Measurements from ENCODE around the gene DPCD. TPM values are rescaled to one million over a fixed set of nuclear protein-coding genes. Genes with fewer than 3 reads are reported as not detected.

Gene DPCD
- total RNA-seq, 1 donor from 2014 or later: 71.1 TPM

DNA sequence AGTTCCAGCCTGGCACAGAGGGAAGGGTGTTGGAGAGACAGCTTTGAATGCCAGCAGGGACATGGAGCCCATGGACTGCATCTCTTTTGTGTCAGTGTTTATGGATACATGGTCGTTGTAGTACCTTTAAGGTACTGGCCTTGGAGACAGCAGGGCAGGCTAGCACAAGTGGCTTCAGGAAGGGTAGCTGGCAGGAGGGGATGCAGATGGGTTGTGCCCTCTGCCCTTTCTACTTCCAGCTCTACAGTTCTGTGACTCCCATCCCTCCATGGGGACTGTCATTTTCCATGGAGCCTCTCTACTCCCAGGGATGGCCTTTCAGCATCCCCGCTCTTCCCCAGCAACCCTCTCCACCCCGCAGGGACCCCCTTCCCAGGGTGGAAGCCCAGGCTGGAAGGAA lies 25.1 kb upstream of the DPCD start:
- Histone ChIP-seq H3K27ac (no peak overlapping the region), H3K9me3 (ENCODE audit: low read depth) (no peaks in the 10 kb centered on the region), H2AFZ (replicated peaks) (no peak overlapping the region), H3K4me3 (no peak overlapping the region), H3K79me2 (ENCODE audit: low read depth) (no peaks in the 10 kb centered on the region), H3K9ac (no peak overlapping the region), H3K36me3 (no peaks in the 10 kb centered on the region), H4K20me1 (ENCODE audit: low read depth) (no peaks in the 10 kb centered on the region), H3K4me2 (no peak overlapping the region), H3K27me3 (peaks cover 35% of the 10 kb centered on the region), H3F3A (ENCODE audit: low read depth) (peaks cover 13% of the 10 kb centered on the region), H3K4me1 (peaks cover 9% of the 10 kb centered on the region)
- H3K27ac Mint-ChIP-seq: no peak overlapping the region
- DNase-seq (ENCODE audit: low spot score): no peak
- H3K4me3 Mint-ChIP-seq: no peak overlapping the region
- H3K9me3 Mint-ChIP-seq: no peaks in the 10 kb centered on the region
- H3K27me3 Mint-ChIP-seq (ENCODE audit: insufficient read depth, low read depth): peaks cover 23% of the 10 kb centered on the region
- peaks cover 6% of the 10 kb centered on the region for H3K4me1 Mint-ChIP-seq
- H3K36me3 Mint-ChIP-seq: no peaks in the 10 kb centered on the region
- TF ChIP-seq, protein P1, sequence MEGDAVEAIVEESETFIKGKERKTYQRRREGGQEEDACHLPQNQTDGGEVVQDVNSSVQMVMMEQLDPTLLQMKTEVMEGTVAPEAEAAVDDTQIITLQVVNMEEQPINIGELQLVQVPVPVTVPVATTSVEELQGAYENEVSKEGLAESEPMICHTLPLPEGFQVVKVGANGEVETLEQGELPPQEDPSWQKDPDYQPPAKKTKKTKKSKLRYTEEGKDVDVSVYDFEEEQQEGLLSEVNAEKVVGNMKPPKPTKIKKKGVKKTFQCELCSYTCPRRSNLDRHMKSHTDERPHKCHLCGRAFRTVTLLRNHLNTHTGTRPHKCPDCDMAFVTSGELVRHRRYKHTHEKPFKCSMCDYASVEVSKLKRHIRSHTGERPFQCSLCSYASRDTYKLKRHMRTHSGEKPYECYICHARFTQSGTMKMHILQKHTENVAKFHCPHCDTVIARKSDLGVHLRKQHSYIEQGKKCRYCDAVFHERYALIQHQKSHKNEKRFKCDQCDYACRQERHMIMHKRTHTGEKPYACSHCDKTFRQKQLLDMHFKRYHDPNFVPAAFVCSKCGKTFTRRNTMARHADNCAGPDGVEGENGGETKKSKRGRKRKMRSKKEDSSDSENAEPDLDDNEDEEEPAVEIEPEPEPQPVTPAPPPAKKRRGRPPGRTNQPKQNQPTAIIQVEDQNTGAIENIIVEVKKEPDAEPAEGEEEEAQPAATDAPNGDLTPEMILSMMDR (IDR thresholded peaks at IDR 0.05): no peak
- no peak for TF ChIP-seq EZH2phosphoT487 (IDR thresholded peaks at IDR 0.05)
- no peak for TF ChIP-seq EZH2 (IDR thresholded peaks at IDR 0.05)

DNA sequence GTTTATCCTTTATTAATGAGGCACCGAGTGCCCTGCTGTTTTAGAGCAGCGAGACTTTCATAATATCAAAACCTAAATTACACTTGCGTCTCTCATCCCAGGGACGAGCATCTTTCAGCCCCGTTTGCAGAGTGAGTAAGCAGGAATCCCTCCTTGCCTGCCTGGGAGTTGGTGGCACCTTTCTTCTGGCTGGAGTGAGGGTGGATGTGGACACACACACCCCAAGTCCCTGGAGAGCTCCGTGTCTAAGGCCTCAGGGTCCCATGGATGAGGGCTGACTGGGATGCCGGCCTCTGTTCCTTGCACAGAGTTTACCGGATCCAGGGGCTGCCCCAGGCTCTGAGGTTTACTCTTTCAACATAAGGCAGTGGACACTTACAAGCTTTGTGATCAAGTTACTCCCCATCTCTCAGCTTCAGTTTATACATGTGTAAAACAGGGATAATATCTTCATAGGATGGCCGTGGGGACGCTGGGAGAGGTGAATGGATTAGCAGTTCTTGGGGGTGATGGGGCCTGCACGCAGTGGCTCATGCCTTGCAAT lies 24.6 kb upstream of the DPCD start:
- Mint-ChIP-seq H3K9me3 (no peaks in the 10 kb centered on the region), H3K36me3 (no peaks in the 10 kb centered on the region), H3K4me1 (peaks cover 6% of the 10 kb centered on the region), H3K4me3 (no peak overlapping the region), H3K27ac (no peak overlapping the region), H3K27me3 (ENCODE audit: insufficient read depth, low read depth) (peaks cover 28% of the 10 kb centered on the region)
- no peaks in the 10 kb centered on the region for H3K36me3 ChIP-seq
- H3K27ac ChIP-seq: no peak overlapping the region
- peaks cover 9% of the 10 kb centered on the region for H3K4me1 ChIP-seq
- peaks cover 41% of the 10 kb centered on the region for H3K27me3 ChIP-seq
- no peaks in the 10 kb centered on the region for H4K20me1 ChIP-seq (ENCODE audit: low read depth)
- no peak overlapping the region for H3K4me3 ChIP-seq
- H3K9me3 ChIP-seq (ENCODE audit: low read depth): no peaks in the 10 kb centered on the region
- H3K4me2 ChIP-seq: no peak overlapping the region
- no peak for DNase-seq (ENCODE audit: low spot score)
- H3K9ac ChIP-seq: no peak overlapping the region
- no peaks in the 10 kb centered on the region for H3K79me2 ChIP-seq (ENCODE audit: low read depth)
- no peak overlapping the region for H2AFZ ChIP-seq (replicated peaks)
- TF ChIP-seq, protein P1 (IDR thresholded peaks at IDR 0.05): no peak
- TF ChIP-seq EZH2 (IDR thresholded peaks at IDR 0.05) (no peak), EZH2phosphoT487 (IDR thresholded peaks at IDR 0.05) (no peak)
- H3F3A ChIP-seq (ENCODE audit: low read depth): peaks cover 17% of the 10 kb centered on the region

DNA sequence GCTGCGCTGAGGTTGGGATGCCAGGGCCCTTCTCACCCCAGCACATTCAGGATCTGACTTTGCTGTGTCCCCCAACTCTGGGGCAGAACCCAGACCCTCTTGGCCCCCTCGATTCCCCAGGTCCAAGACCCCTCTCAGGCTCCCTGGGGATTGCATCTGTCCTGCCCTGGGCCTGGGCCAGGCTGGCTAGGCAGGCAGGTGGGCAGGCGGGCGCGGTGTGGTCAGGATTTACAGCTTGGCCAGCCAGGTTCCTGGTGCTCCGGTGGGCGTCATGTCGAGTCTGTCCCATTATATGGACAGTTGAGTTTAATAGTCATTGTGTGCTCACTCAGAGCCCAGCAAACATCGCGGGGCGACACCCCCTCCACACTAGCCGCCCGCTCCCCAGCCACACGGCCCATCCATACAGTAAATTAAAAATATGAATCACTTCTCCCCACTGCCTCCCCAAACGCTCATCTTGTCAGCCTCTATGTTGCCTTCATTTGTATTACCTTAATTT lies 23.6 kb upstream of the DPCD start:
- no peaks in the 10 kb centered on the region for H4K20me1 ChIP-seq (ENCODE audit: low read depth)
- no peaks in the 10 kb centered on the region for H3K9me3 ChIP-seq (ENCODE audit: low read depth)
- Mint-ChIP-seq H3K27ac (no peak overlapping the region), H3K4me1 (peaks cover 6% of the 10 kb centered on the region), H3K9me3 (no peaks in the 10 kb centered on the region), H3K27me3 (ENCODE audit: insufficient read depth, low read depth) (peaks cover 34% of the 10 kb centered on the region), H3K4me3 (no peak overlapping the region), H3K36me3 (no peaks in the 10 kb centered on the region)
- peaks cover 21% of the 10 kb centered on the region for H3F3A ChIP-seq (ENCODE audit: low read depth)
- H3K4me2 ChIP-seq: no peak overlapping the region
- no peaks in the 10 kb centered on the region for H3K36me3 ChIP-seq
- H2AFZ ChIP-seq (replicated peaks): no peak overlapping the region
- H3K27ac ChIP-seq: no peak overlapping the region
- peaks cover 15% of the 10 kb centered on the region for H3K4me1 ChIP-seq
- TF ChIP-seq, protein P1 (IDR thresholded peaks at IDR 0.05): no peak
- TF ChIP-seq EZH2phosphoT487 (IDR thresholded peaks at IDR 0.05) (no peak), EZH2 (IDR thresholded peaks at IDR 0.05) (no peak)
- H3K9ac ChIP-seq: no peak overlapping the region
- H3K4me3 ChIP-seq: no peak overlapping the region
- no peak for DNase-seq (ENCODE audit: low spot score)
- H3K79me2 ChIP-seq (ENCODE audit: low read depth): no peaks in the 10 kb centered on the region
- H3K27me3 ChIP-seq: peaks cover 51% of the 10 kb centered on the region
